DND-41 (cell line): ENCODE measurements around the gene GPR137B.

Experiments
- ATAC-seq: fragments of 200-7000 bp; cut with Tn5 transposase; 3 replicates; pipeline ENCODE4 v1.9.1; 2021; ENCODE audit warnings: low read depth; ENCODE audit not compliant: insufficient read depth
- DNase-seq: peaks from one replicate; pipeline ENCODE4 v3.0.0-alpha.2; 2020
- H2AFZ ChIP-seq: 2 replicates; pipeline ENCODE4 v1.6.0; 2012; ENCODE audit warnings: low read depth, low read length
- H3K27ac ChIP-seq: 2 replicates; pipeline ENCODE4 v1.5.1; 2012; ENCODE audit warnings: low read length, inconsistent platforms
- H3K27me3 ChIP-seq: fragments of 200-600 bp; sonication (generic); 2 replicates; pipeline ENCODE4 v1.6.0; 2012; ENCODE audit warnings: low read length, mild to moderate bottlenecking, inconsistent platforms; ENCODE audit not compliant: insufficient read depth, poor library complexity
- H3K36me3 ChIP-seq: 2 replicates; pipeline ENCODE4 v1.5.1; 2012; ENCODE audit warnings: low read length, inconsistent platforms; ENCODE audit not compliant: insufficient read depth
- H3K4me1 ChIP-seq: 2 replicates; pipeline ENCODE4 v1.5.1; 2012; ENCODE audit warnings: mild to moderate bottlenecking, low read length; ENCODE audit not compliant: insufficient read depth
- H3K4me2 ChIP-seq: 2 replicates; pipeline ENCODE4 v1.6.0; 2012; ENCODE audit warnings: mild to moderate bottlenecking, moderate library complexity, low read length, inconsistent platforms; ENCODE audit not compliant: insufficient read depth
- H3K4me3 ChIP-seq, 2 experiments: fragments of 200-600 bp in 1 of 2; shearing (Covaris generic) in 1 of 2; 2 replicates each; pipeline ENCODE4 v1.5.1; 2012 to 2016; ENCODE audit warnings: inconsistent platforms in 2 of 2, low read length in 2 of 2, mild to moderate bottlenecking in 2 of 2, low read depth in 1 of 2, moderate library complexity in 1 of 2
- H3K79me2 ChIP-seq: 2 replicates; pipeline ENCODE4 v1.6.0; 2012; ENCODE audit warnings: low read length, inconsistent platforms; ENCODE audit not compliant: insufficient read depth
- H3K9ac ChIP-seq: 2 replicates; pipeline ENCODE4 v1.6.0; 2012; ENCODE audit warnings: low read depth, mild to moderate bottlenecking, inconsistent platforms, low read length, moderate library complexity
- H3K9me3 ChIP-seq: 2 replicates; pipeline ENCODE4 v1.5.1; 2012; ENCODE audit warnings: low read length, moderate library complexity, mild to moderate bottlenecking, inconsistent platforms; ENCODE audit not compliant: insufficient read depth, severe bottlenecking
- H4K20me1 ChIP-seq: 2 replicates; pipeline ENCODE4 v1.6.0; 2012; ENCODE audit warnings: low read length; ENCODE audit not compliant: insufficient read depth
- CTCF ChIP-seq: IDR thresholded peaks from 2 replicates; pipeline ENCODE4 v1.5.1; 2012; ENCODE audit warnings: borderline replicate concordance, low read length, moderate library complexity, mild to moderate bottlenecking; ENCODE audit not compliant: poor library complexity, severe bottlenecking; ENCODE audit errors: extremely low read depth
- EZH2 ChIP-seq: IDR thresholded peaks from 3 replicates; pipeline ENCODE4 v1.6.1; 2012; ENCODE audit warnings: borderline replicate concordance, low read depth, mild to moderate bottlenecking, moderate library complexity, low read length, inconsistent platforms; ENCODE audit not compliant: severe bottlenecking

GPR137B gene

GRCh38 chr1:236235116-236235515 is 92.8 kb downstream of the GPR137B start:
- ATAC-seq (no peak), DNase-seq (no peak)
- Histone ChIP-seq H3K36me3 (no peaks in the 10 kb centered on the region; the same call in 1 of the 2 replicates), H3K4me3 (no peak overlapping the region), H3K79me2 (no peaks in the 10 kb centered on the region), H3K9ac (no peak overlapping the region), H3K4me2 (no peak overlapping the region), H3K27ac (no peak overlapping the region), H2AFZ (no peak overlapping the region), H3K4me1 (no peaks in the 10 kb centered on the region), H4K20me1 (no peaks in the 10 kb centered on the region), H3K27me3 (no peaks in the 10 kb centered on the region), H3K9me3 (no peaks in the 10 kb centered on the region)
- TF ChIP-seq CTCF (no peak), EZH2 (no peak)

DNA sequence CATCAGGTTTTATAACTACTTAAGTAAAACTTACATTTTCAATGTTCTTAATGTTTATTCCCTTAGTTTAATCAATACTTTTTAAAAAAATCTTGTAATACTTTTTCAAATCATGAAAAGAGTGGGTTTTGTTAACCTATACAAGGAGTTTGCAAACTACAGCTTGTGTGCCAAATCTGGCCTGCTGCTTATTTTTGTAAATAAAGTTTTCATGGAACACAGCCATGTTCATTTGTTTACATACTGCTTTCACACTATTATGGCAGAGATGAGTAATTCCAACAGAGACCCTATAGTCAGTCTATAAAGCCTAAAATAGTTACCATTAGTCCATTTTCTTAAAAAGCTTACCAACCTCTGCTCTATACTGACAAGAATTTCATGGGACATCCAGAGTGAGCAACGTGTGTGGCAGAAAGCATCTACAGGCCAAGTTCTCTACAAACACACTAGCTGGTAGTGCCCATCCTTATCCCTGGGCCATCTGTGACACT is 96.8 kb downstream of the GPR137B start:
- no peak for TF ChIP-seq EZH2
- no peak for TF ChIP-seq CTCF
- no peak overlapping the region for H3K27ac ChIP-seq
- H3K4me3 ChIP-seq: no peak overlapping the region
- no peaks in the 10 kb centered on the region for H3K79me2 ChIP-seq
- ATAC-seq (no peak), DNase-seq (no peak)
- H3K4me1 ChIP-seq: no peaks in the 10 kb centered on the region
- H4K20me1 ChIP-seq: no peaks in the 10 kb centered on the region
- H3K9ac ChIP-seq: no peak overlapping the region
- H2AFZ ChIP-seq: no peak overlapping the region
- H3K4me2 ChIP-seq: no peak overlapping the region
- no peaks in the 10 kb centered on the region for H3K9me3 ChIP-seq
- H3K36me3 ChIP-seq: no peaks in the 10 kb centered on the region
- no peaks in the 10 kb centered on the region for H3K27me3 ChIP-seq

GRCh38 chr1:236240675-236241074 is 98.3 kb downstream of the GPR137B start:
- TF ChIP-seq EZH2: no peak
- no peak for TF ChIP-seq CTCF
- ATAC-seq: no peak
- H3K9ac ChIP-seq: no peak overlapping the region
- H2AFZ ChIP-seq: no peak overlapping the region
- H3K27ac ChIP-seq: no peak overlapping the region
- no peaks in the 10 kb centered on the region for H3K79me2 ChIP-seq
- no peaks in the 10 kb centered on the region for H3K4me1 ChIP-seq
- no peaks in the 10 kb centered on the region for H3K36me3 ChIP-seq
- no peak overlapping the region for H3K4me3 ChIP-seq
- DNase-seq: no peak
- no peaks in the 10 kb centered on the region for H3K27me3 ChIP-seq
- no peaks in the 10 kb centered on the region for H4K20me1 ChIP-seq
- no peaks in the 10 kb centered on the region for H3K9me3 ChIP-seq
- H3K4me2 ChIP-seq: no peak overlapping the region

DNA sequence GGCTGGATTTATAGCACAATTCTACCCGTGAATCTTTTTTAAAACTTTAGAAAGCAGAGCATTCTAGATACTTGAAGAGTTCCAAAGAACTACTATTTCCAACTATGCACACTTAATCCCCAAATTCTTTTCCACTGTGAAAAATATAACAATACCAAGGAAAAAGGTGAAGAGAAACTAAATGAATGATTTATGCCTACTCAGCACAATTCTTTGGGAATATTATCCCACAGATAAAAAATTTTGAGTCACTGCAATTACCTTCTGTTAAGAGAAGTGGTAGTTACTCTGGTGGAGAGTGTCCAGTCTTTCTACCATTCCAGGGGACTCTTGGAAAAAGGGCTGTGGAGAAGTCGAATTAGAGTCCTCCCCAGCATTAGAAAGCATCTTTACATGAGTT is 100.2 kb downstream of the GPR137B start:
- no peaks in the 10 kb centered on the region for H3K4me1 ChIP-seq
- H3K36me3 ChIP-seq: no peaks in the 10 kb centered on the region
- no peak overlapping the region for H3K4me3 ChIP-seq
- no peak overlapping the region for H3K4me2 ChIP-seq
- H3K27me3 ChIP-seq: no peaks in the 10 kb centered on the region
- TF ChIP-seq CTCF (no peak), EZH2 (no peak)
- no peaks in the 10 kb centered on the region for H3K9me3 ChIP-seq
- no peaks in the 10 kb centered on the region for H3K79me2 ChIP-seq
- ATAC-seq: no peak
- H3K27ac ChIP-seq: no peak overlapping the region
- no peak overlapping the region for H2AFZ ChIP-seq
- no peak overlapping the region for H3K9ac ChIP-seq
- DNase-seq: no peak
- H4K20me1 ChIP-seq: no peaks in the 10 kb centered on the region
